Left colon (tissue), 2 donors: ENCODE data around the gene EFEMP1. TPM values are rescaled to one million over a fixed set of nuclear protein-coding genes. Genes with fewer than 3 reads are reported as not detected.

ENCODE experiments used
- ATAC-seq: fragments of 200-7000 bp; cut with Tn5 transposase; one replicate; pipeline ENCODE4 v1.9.1; 2020; ENCODE audit warnings: mild to moderate bottlenecking, moderate library complexity
- DNase-seq, 2 donors: peaks; one replicate each; pipeline ENCODE4 v3.0.0-alpha.2; 2020
- intact Hi-C, 2 donors: fragments of 100-400 bp; cut with DNase I in 1 of 2; cut with micrococcal nuclease in 1 of 2; formaldehyde crosslinking; loops; one replicate each; pipeline versions ENCODE4 v1.11.2 to v1.14.0; 2022; cut with DNase I, micrococcal nuclease
- long read RNA-seq: library from polyadenylated mRNA; unstranded; transcript quantifications from one replicate; pipeline ENCODE4 v2.0.0, GENCODE V29; 2021
- total RNA-seq, 2 donors: library from RNA; stranded (reverse); fragmentation: NEBNext Ultra II Directional; extraction: Animal tissue kit (Norgen Biotek cat#: 25700); gene quantifications; one replicate each; pipeline ENCODE4 v1.2.1, GENCODE V29; 2021
- donor health status: DM: no; HTN: no; CAD: no.
- donor health status: DM: yes; HTN: yes; CAD: no.

The EFEMP1 gene
- total RNA-seq: 10 to 100 TPM; 22.2 to 34.1 TPM
- long read RNA-seq, transcript EFEMP1-201 (12 exons, 1,820 nt): minor isoform, 22 of 77 reads
- long read RNA-seq, transcript EFEMP1-202 (11 exons, 3,024 nt): major isoform, 38 of 77 reads
- long read RNA-seq, partial matches to known transcripts: 5 of 77 reads
- long read RNA-seq, other reads (novel, unspliced or antisense): 12 of 77 reads

GRCh38 chr2:55923091-55923981 is at the start of gene EFEMP1:
TSS of gene EFEMP1 (minus strand) at chr2:55923782. CDS start at chr2:55922440, 1,342 bp downstream.
- intact Hi-C loops: no loop called here
- ATAC-seq: no peak
- DNase-seq: peak; percentile 19 to 34

GRCh38 chr2:55970500-55970899 is 46.9 kb upstream of the EFEMP1 start:
- no peak for DNase-seq
- intact Hi-C loops: no loop called here
- ATAC-seq: no peak

- intact Hi-C loops: no loop called here
- no peak for DNase-seq
- no peak for ATAC-seq
Measured at GRCh38 chr2:55968941-55969340, 45.4 kb upstream of the EFEMP1 start.

GRCh38 chr2:55966401-55967118 is 43.0 kb upstream of the EFEMP1 start:
- DNase-seq (peak; percentile 6 to 26), ATAC-seq (no peak)
- intact Hi-C loops: no loop called here

GRCh38 chr2:55965966-55966365 is 42.4 kb upstream of the EFEMP1 start:
- no peak for ATAC-seq
- intact Hi-C loops: no loop called here
- DNase-seq: no peak

GRCh38 chr2:55965276-55965675 is 41.7 kb upstream of the EFEMP1 start:
- no peak for ATAC-seq
- DNase-seq: no peak

GRCh38 chr2:55962915-55963314 is 39.3 kb upstream of the EFEMP1 start:
- no peak for DNase-seq
- ATAC-seq: no peak
- intact Hi-C loops: no loop called here

More at GRCh38 chr2:55965276-55965675, 41.7 kb upstream of the EFEMP1 start:
- intact Hi-C loops: no loop called here

GRCh38 chr2:55961318-55961911 is 37.8 kb upstream of the EFEMP1 start:
- no peak for ATAC-seq
- intact Hi-C loops: no loop called here
- no peak for DNase-seq

GRCh38 chr2:55958756-55959155 is 35.2 kb upstream of the EFEMP1 start:
- intact Hi-C loops: no loop called here
- DNase-seq (no peak), ATAC-seq (no peak)

GRCh38 chr2:55957142-55957541 is 33.6 kb upstream of the EFEMP1 start:
- intact Hi-C loops: no loop called here
- ATAC-seq (no peak), DNase-seq (no peak)

GRCh38 chr2:55954306-55955035 is 30.9 kb upstream of the EFEMP1 start:
- intact Hi-C loops: no loop called here
- ATAC-seq: no peak
- DNase-seq: no peak

- DNase-seq (no peak), ATAC-seq (no peak)
- intact Hi-C loops: no loop called here
Measured at GRCh38 chr2:55952415-55952814, 28.8 kb upstream of the EFEMP1 start.

GRCh38 chr2:55951533-55951932 is 28.0 kb upstream of the EFEMP1 start:
- intact Hi-C loops: no loop called here
- ATAC-seq (no peak), DNase-seq (no peak)

GRCh38 chr2:55949613-55950012 is 26.0 kb upstream of the EFEMP1 start:
- ATAC-seq (no peak), DNase-seq (no peak)
- intact Hi-C loops: no loop called here

GRCh38 chr2:55949211-55949610 is 25.6 kb upstream of the EFEMP1 start:
- DNase-seq (no peak), ATAC-seq (no peak)
- intact Hi-C loops: no loop called here

- DNase-seq (no peak), ATAC-seq (no peak)
- intact Hi-C loops: no loop called here
Measured at GRCh38 chr2:55948176-55948923, 24.8 kb upstream of the EFEMP1 start.

- intact Hi-C loops: no loop called here
- DNase-seq: no peak
- no peak for ATAC-seq
Measured at GRCh38 chr2:55947752-55948151, 24.2 kb upstream of the EFEMP1 start.

- intact Hi-C loops: no loop called here
- ATAC-seq (no peak), DNase-seq (no peak)
Measured at GRCh38 chr2:55946793-55947192, 23.2 kb upstream of the EFEMP1 start.
